GM12891 (cell line): Measurements from ENCODE around the gene AJAP1.

Experiments
- POLR2A ChIP-seq: IDR thresholded peaks from 2 replicates; pipeline ENCODE4 v1.6.1; 2011; ENCODE audit warnings: low read depth, low read length, control low read depth
- POLR2AphosphoS5 ChIP-seq: IDR thresholded peaks from 2 replicates; pipeline ENCODE4 v1.6.1; 2011; ENCODE audit warnings: low read depth, low read length, control low read depth
- TAF1 ChIP-seq: IDR thresholded peaks from 2 replicates; pipeline ENCODE4 v1.6.1; 2011; ENCODE audit warnings: low read depth, low read length, control low read depth

GRCh38 chr1:4771721-4772120 lies 117.3 kb downstream of the AJAP1 start:
- no peak for TF ChIP-seq TAF1
- no peak for TF ChIP-seq POLR2A
- TF ChIP-seq POLR2AphosphoS5, result no peak
